Keratinocyte (primary cell): ENCODE results near the gene BRD3OS. TPM values are rescaled to one million over a fixed set of nuclear protein-coding genes. Genes with fewer than 3 reads are reported as not detected.
A peak's percentile ranks its signal among the peaks of the same experiment; 100 is the strongest.

Experiments
- DNase-seq: peaks from one replicate; pipeline ENCODE4 v3.0.0-alpha.2; 2011; ENCODE audit warnings: low read depth, missing footprints, low spot score
- FAIRE-seq: peaks from 2 replicates; lab custom pipeline; 2011; peaks lifted over from hg19 to GRCh38; lab: Jason Lieb, UNC
- H2AFZ ChIP-seq: 2 replicates; pipeline ENCODE4 v1.6.0; 2012; ENCODE audit warnings: low read length, control low read depth, inconsistent platforms; ENCODE audit not compliant: control insufficient read depth
- H3K27ac ChIP-seq: 2 replicates; pipeline ENCODE4 v1.5.1; 2011; ENCODE audit warnings: low read length; ENCODE audit not compliant: control insufficient read depth, insufficient read depth
- H3K27me3 ChIP-seq: 3 replicates; pipeline ENCODE4 v1.6.0; 2011; ENCODE audit warnings: low read length; ENCODE audit not compliant: control insufficient read depth, insufficient read depth; ENCODE audit errors: extremely low read depth
- H3K36me3 ChIP-seq, 2 experiments: 2 replicates in 1 of 2; 3 replicates in 1 of 2; pipeline ENCODE4 v1.5.1; 2011; ENCODE audit warnings: low read length in 2 of 2, mild to moderate bottlenecking in 1 of 2; ENCODE audit not compliant: control insufficient read depth in 2 of 2, insufficient read depth in 2 of 2; ENCODE audit errors: extremely low read depth in 1 of 2
- H3K4me1 ChIP-seq: 3 replicates; pipeline ENCODE4 v1.5.1; 2011; ENCODE audit warnings: low read length; ENCODE audit not compliant: control insufficient read depth, insufficient read depth; ENCODE audit errors: extremely low read depth
- H3K4me2 ChIP-seq: 3 replicates; pipeline ENCODE4 v1.6.0; 2011; ENCODE audit warnings: low read depth, low read length; ENCODE audit not compliant: control insufficient read depth, insufficient read depth; ENCODE audit errors: extremely low read depth
- H3K4me3 ChIP-seq, 3 experiments: fragments of 200-600 bp in 1 of 3; sonication (generic) in 1 of 3; 2 replicates in 2 of 3; 3 replicates in 1 of 3; pipeline ENCODE4 v1.5.1; 2011 to 2016; ENCODE audit warnings: low read length in 3 of 3, mild to moderate bottlenecking in 3 of 3, control low read depth in 2 of 3, inconsistent platforms in 1 of 3, low read depth in 1 of 3, mixed read lengths in 1 of 3, mixed run types in 1 of 3, moderate library complexity in 1 of 3; ENCODE audit not compliant: control insufficient read depth in 2 of 3, insufficient read depth in 2 of 3; ENCODE audit errors: extremely low read depth in 1 of 3
- H3K79me2 ChIP-seq: 2 replicates; pipeline ENCODE4 v1.6.0; 2012; ENCODE audit warnings: low read length; ENCODE audit not compliant: control insufficient read depth, insufficient read depth
- H3K9ac ChIP-seq: 3 replicates; pipeline ENCODE4 v1.6.0; 2011; ENCODE audit warnings: low read length; ENCODE audit not compliant: control insufficient read depth, insufficient read depth; ENCODE audit errors: extremely low read depth
- H3K9me1 ChIP-seq: 3 replicates; pipeline ENCODE4 v1.6.0; 2011; ENCODE audit warnings: low read length; ENCODE audit not compliant: control insufficient read depth, insufficient read depth; ENCODE audit errors: extremely low read depth
- H3K9me3 ChIP-seq: 2 replicates; pipeline ENCODE4 v1.5.1; 2012; ENCODE audit warnings: low read depth, low read length; ENCODE audit not compliant: control insufficient read depth
- H4K20me1 ChIP-seq: 3 replicates; pipeline ENCODE4 v1.6.0; 2011; ENCODE audit warnings: low read length; ENCODE audit not compliant: control insufficient read depth, insufficient read depth; ENCODE audit errors: extremely low read depth
- CTCF ChIP-seq, 3 experiments: IDR thresholded peaks in 1 of 3; conservative IDR thresholded peaks in 1 of 3; optimal IDR thresholded peaks in 1 of 3; 2 replicates in 2 of 3; 3 replicates in 1 of 3; pipeline versions ENCODE3 to v1.5.1; 2011; ENCODE audit warnings: low read length in 3 of 3, mild to moderate bottlenecking in 3 of 3, moderate library complexity in 2 of 3, control low read depth in 1 of 3, inconsistent platforms in 1 of 3; ENCODE audit not compliant: insufficient read depth in 2 of 3; ENCODE audit errors: extremely low read depth in 1 of 3
- EZH2 ChIP-seq: IDR thresholded peaks from one replicate; pipeline ENCODE4 v1.6.1; 2012; ENCODE audit warnings: inconsistent platforms, mild to moderate bottlenecking, low read length, moderate library complexity
- dilution Hi-C: fragments of 300-500 bp; cut with MboI; formaldehyde crosslinking; loops from one replicate; pipeline ENCODE4 v1.7.0; 2020; ENCODE audit warnings: low sequenced_read_pairs; ENCODE audit not compliant: extremely low pct_ligation_motif_present
- polyA plus RNA-seq, 5 experiments: library from polyadenylated mRNA; depleted of rRNA in 3 of 5; stranded (reverse) in 3 of 5; stranded (forward) in 1 of 5; unstranded in 1 of 5; fragments of >200 nt; gene quantifications; 1 replicate in 1 of 5; 2 replicates in 3 of 5; 3 replicates in 1 of 5; pipeline versions ENCODE4 v1.2.1 to v1.2.3, GENCODE V29; 2011 to 2012; ENCODE audit warnings: missing spikeins in 2 of 5, low read depth in 1 of 5, low replicate concordance in 1 of 5

Gene BRD3OS
- polyA plus RNA-seq, 1 donor (not counting 4 experiments of a cell fraction or from before 2014, with no cell fraction given): 8.5 TPM

GRCh38 chr9:133992780-133993634 is 32.3 kb upstream of the BRD3OS start:
- Histone ChIP-seq H3K4me2 (peak overlapping the region; percentile 99), H3K79me2 (peaks cover 41% of the 10 kb centered on the region), H3K27ac (peak overlapping the region; percentile 82), H3K4me1 (peaks cover 25% of the 10 kb centered on the region), H3K9ac (peak overlapping the region; percentile 88), H3K9me1 (peaks cover 5% of the 10 kb centered on the region), H3K27me3 (peaks cover 12% of the 10 kb centered on the region), H3K9me3 (no peaks in the 10 kb centered on the region), H3K36me3 (peaks cover 0 to 3% of the 10 kb centered on the region in 2 experiments), H4K20me1 (peaks cover 15% of the 10 kb centered on the region), H2AFZ (peak overlapping the region; percentile 79), H3K4me3 (peak overlapping the region; percentile 56 to 84 (median 81))
- dilution Hi-C loops: no loop called here
- peak in 1 of 3 experiments; percentile 60 for TF ChIP-seq CTCF (optimal IDR thresholded peaks at IDR 0.05 in 1 of 3, IDR thresholded peaks at IDR 0.05 in 1 of 3, conservative IDR thresholded peaks at IDR 0.05 in 1 of 3; ENCODE audit: extremely low read depth in 1 of 3, insufficient read depth in 2 of 3, low read length in 3 of 3)
- TF ChIP-seq EZH2: no peak
- FAIRE-seq (peak; percentile 78), DNase-seq (peak; percentile 64)

GRCh38 chr9:133993635-133994253 is 31.5 kb upstream of the BRD3OS start:
- dilution Hi-C loops: no loop called here

More at GRCh38 chr9:133993635-133994253, 31.5 kb upstream of the BRD3OS start:
- peaks cover 12% of the 10 kb centered on the region for H3K27me3 ChIP-seq
- DNase-seq (no peak), FAIRE-seq (no peak)
- peaks cover 34% of the 10 kb centered on the region for H3K79me2 ChIP-seq
- H3K36me3 ChIP-seq: peaks cover 0 to 3% of the 10 kb centered on the region in 2 experiments
- H3K27ac ChIP-seq: peak overlapping the region; percentile 82
- peak overlapping the region; percentile 56 to 84 (median 81) for H3K4me3 ChIP-seq
- H3K9me3 ChIP-seq: no peaks in the 10 kb centered on the region
- H3K4me1 ChIP-seq: peaks cover 25% of the 10 kb centered on the region
- H2AFZ ChIP-seq: no peak overlapping the region
- H3K4me2 ChIP-seq: peak overlapping the region; percentile 99
- H4K20me1 ChIP-seq: peaks cover 11% of the 10 kb centered on the region
- peaks cover 2% of the 10 kb centered on the region for H3K9me1 ChIP-seq
- TF ChIP-seq CTCF (optimal IDR thresholded peaks at IDR 0.05 in 1 of 3, IDR thresholded peaks at IDR 0.05 in 1 of 3, conservative IDR thresholded peaks at IDR 0.05 in 1 of 3; ENCODE audit: extremely low read depth in 1 of 3, insufficient read depth in 2 of 3, low read length in 3 of 3) (no peak), EZH2 (no peak)
- peak overlapping the region; percentile 88 for H3K9ac ChIP-seq
